ENCODE data around the gene TYMP. TPM values are rescaled to one million over a fixed set of nuclear protein-coding genes. Genes with fewer than 3 reads are reported as not detected.

TYMP gene
- total and polyA plus RNA-seq, 2 of the 4 experiments (the other 2 are of a cell fraction), result 0.18 to 0.74 TPM

DNA sequence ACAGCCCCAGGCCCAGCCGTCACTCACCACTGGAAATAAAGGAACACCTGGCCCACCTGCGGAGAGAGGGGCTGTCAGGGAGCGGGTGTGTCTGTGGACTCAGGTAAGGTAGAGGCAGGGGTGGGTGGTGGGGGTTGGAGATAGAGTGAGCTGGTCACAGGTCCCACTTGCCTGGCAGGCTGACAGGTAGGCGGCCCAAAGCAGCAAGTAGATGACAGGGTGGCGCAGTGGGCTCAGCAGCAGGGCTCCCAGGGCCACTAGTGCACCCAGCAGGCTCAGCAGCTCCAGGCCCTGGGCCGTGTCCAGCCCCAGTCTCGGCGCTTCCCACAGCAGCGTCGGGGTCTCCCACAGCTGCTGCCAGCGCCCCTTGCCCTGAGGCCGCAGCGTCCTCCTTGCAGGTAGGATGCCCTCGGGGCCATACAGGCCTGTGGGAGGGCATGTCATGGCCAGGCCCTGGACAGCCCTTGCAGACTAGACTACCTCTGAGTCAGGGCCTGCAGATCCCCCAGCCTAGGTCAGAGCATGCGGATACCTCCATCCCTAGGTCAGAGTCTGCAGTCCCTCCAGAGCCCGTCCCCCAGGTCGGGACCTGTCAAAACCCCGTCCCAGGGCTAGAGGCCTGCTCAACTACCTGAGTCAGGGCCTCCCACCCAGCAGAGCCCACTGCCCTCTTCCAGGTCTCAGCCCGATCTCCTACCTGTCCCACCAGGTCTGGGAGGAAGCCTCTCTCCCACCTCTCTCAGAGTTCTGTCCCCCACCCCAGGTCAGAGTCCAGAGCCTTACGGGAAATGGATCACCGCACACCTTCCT, 23.0 kb downstream of the TYMP start (continued):
- TF ChIP-seq NFE2L2 (IDR thresholded peaks at IDR 0.05; ENCODE audit: low read depth, low read length), result no peak

DNA sequence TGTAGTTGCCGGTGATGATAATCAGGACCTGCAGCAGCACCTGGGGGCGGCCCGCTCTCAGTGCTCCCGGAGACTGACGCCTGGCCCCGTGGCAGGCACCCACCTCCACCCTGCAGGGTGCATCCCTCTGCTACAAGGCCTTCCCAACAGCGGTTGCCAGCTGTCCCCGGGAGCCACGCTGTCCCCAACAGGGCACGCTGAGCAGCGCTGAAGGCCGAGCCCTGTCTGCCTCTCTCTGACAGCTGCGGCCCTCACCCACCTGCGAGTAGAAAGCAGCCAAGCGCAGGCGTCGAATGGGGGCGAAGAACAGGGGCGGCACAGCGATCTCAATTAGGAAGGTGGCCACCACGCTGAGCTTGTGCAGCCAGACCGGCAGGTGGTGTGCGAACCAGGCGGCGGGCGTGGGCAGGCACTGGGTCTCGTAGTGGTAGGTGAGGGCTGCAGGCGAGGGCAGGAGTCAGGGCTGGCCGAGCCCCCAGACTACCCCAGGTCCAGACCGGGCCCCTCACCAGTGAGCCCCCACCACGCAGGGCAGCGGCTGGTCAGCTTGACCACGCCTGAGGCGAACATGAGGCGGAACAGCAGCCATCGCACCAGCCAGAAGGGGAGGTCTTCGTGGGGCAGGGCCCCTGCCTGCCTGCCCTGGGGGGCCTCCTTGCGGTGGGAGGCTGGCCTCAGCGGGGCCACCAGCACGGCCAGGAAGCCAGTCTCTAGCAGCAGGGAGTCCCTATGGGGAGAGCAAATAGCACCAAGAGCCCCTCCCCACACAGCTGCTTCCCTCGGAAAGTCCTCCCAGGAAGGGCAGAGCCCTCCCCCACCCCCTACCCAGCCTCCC, 23.8 kb downstream of the TYMP start:
- 98% methylated on average over 23 of the region's 41 CpGs; no CpG with 5 or more reads in 1 of the 2 experiments for WGBS, 2 experiments (ENCODE audit: extremely low coverage in 2 of 2, insufficient read length in 1 of 2)
- Histone ChIP-seq H4K8ac (ENCODE audit: low read depth in 2 of 2, low read length in 2 of 2) (no peak overlapping the region), H2AFZ (replicated peaks; ENCODE audit: low read length, poor library complexity) (peak overlapping the region; percentile 5), H3K4me2 (ENCODE audit: low read depth, low read length) (peak overlapping the region; percentile 87; the same call in 1 of the 2 replicates), H2BK5ac (ENCODE audit: low read depth, low read length, poor library complexity, severe bottlenecking) (no peak overlapping the region), H3K56ac (ENCODE audit: extremely low read depth, insufficient read depth, low read length) (no peak overlapping the region), H3K36me3 (ENCODE audit: control insufficient read depth, insufficient read depth, low read length) (peaks cover 28% of the 10 kb centered on the region), H3K27me3 (ENCODE audit: control insufficient read depth, insufficient read depth, low read length) (no peaks in the 10 kb centered on the region), H3K14ac (replicated peaks; ENCODE audit: low read depth, low read length) (no peak overlapping the region), H3K27ac (ENCODE audit: insufficient read depth, low read length) (no peak overlapping the region; the same call in 1 of the 2 replicates), H2BK120ac (ENCODE audit: low read depth, low read length) (no peak overlapping the region), H3K4me3 (ENCODE audit: insufficient read depth, low read depth, low read length) (peak overlapping the region; percentile 100; the same call in 1 of the 2 replicates), H3K9me1 (ENCODE audit: insufficient read depth, low read length) (no peaks in the 10 kb centered on the region), H3K23ac (ENCODE audit: low read depth, low read length) (no peak overlapping the region), H2BK20ac (ENCODE audit: low read depth, low read length) (no peak overlapping the region), H3K4ac (ENCODE audit: low read depth, low read length) (no peak overlapping the region), H2AK9ac (replicated peaks; ENCODE audit: low read depth, low read length, poor library complexity) (peak overlapping the region; percentile 100), H3K79me1 (ENCODE audit: low read depth in 1 of 2, low read length in 2 of 2) (peaks cover 8 to 49% of the 10 kb centered on the region in 2 experiments), H2AK5ac (ENCODE audit: low read depth, low read length) (no peak overlapping the region), H2BK15ac (ENCODE audit: low read depth, low read length) (no peak overlapping the region), H4K5ac (ENCODE audit: low read depth, low read length) (no peak overlapping the region), H4K91ac (ENCODE audit: insufficient read depth, low read depth, low read length) (no peak overlapping the region), H3K9me3 (ENCODE audit: control insufficient read depth, insufficient read depth, low read length) (no peaks in the 10 kb centered on the region), H4K20me1 (ENCODE audit: insufficient read depth, low read length) (no peaks in the 10 kb centered on the region; the same call in 1 of the 2 replicates), H3K4me1 (ENCODE audit: control insufficient read depth, insufficient read depth, low read length) (peaks cover 4% of the 10 kb centered on the region), H3K9ac (ENCODE audit: low read depth, low read length) (no peak overlapping the region), H3K18ac (ENCODE audit: low read depth, low read length) (no peak overlapping the region)
- intact Hi-C loops (cut with micrococcal nuclease) (no loop called here), dilution Hi-C loops (cut with HindIII; ENCODE audit: low sequenced_read_pairs, unreplicated experiment) (no loop called here), in situ Hi-C loops (cut with MboI; ENCODE audit: low sequenced_read_pairs) (no loop called here)
- no TSS peak for BruUV-seq (replicated peaks)
- DNase-seq (no peak), ATAC-seq (ENCODE audit: low read depth) (no peak)
- TF ChIP-seq SMC3 (IDR thresholded peaks at IDR 0.05; ENCODE audit: low read depth, low read length) (no peak), CHD1 (IDR thresholded peaks at IDR 0.05; ENCODE audit: low read depth, low read length) (no peak), MXI1 (IDR thresholded peaks at IDR 0.05; ENCODE audit: borderline replicate concordance, low read depth, low read length) (no peak), MAFK (IDR thresholded peaks at IDR 0.05; ENCODE audit: low read depth, low read length) (no peak), FOS (IDR thresholded peaks at IDR 0.05; ENCODE audit: low read depth, low read length) (no peak), BHLHE40 (IDR thresholded peaks at IDR 0.05; ENCODE audit: low read depth, low read length) (no peak), RCOR1 (IDR thresholded peaks at IDR 0.05; ENCODE audit: insufficient replicate concordance, low read length) (no peak), RAD21 (IDR thresholded peaks at IDR 0.05; ENCODE audit: low read length) (no peak)
- ChIA-PET CTCF (no interaction called here), POLR2A (ENCODE audit: unreplicated experiment) (no interaction called here)
